ENCODE measurements around the gene DNASE1L1. TPM values are rescaled to one million over a fixed set of nuclear protein-coding genes. Genes with fewer than 3 reads are reported as not detected.
"Not testable (repeated sequence)": the region's sequence is repeated elsewhere in the genome, so short reads cannot be mapped to it uniquely, and the experiment has no call there.

The DNASE1L1 gene
- total and polyA plus RNA-seq, 2 donors, result 11.9 to 22.3 TPM

GRCh38 chrX:154404625-154405192 lies 4.3 kb downstream of the DNASE1L1 start:
- no peak for DNase-seq (ENCODE audit: extremely low spot score)
- no peaks in the 10 kb centered on the region for H3K4me1 ChIP-seq (ENCODE audit: insufficient read depth)
- no peak overlapping the region for H3K4me3 ChIP-seq (ENCODE audit: low read depth, low read length)
- H3K36me3 ChIP-seq (ENCODE audit: insufficient read depth), result peaks cover 3% of the 10 kb centered on the region
- no peak overlapping the region for H3K27ac ChIP-seq (ENCODE audit: low read depth)
- 93% methylated on average over 16 of the region's 16 CpGs for WGBS

- H3K27ac ChIP-seq (ENCODE audit: low read depth), result no peak overlapping the region
- DNase-seq (ENCODE audit: extremely low spot score), result no peak
- no peaks in the 10 kb centered on the region for H3K4me1 ChIP-seq (ENCODE audit: insufficient read depth)
- 92% methylated on average over 4 of the region's 4 CpGs for WGBS
- peaks cover 3% of the 10 kb centered on the region for H3K36me3 ChIP-seq (ENCODE audit: insufficient read depth)
- H3K4me3 ChIP-seq (ENCODE audit: low read depth, low read length), result no peak overlapping the region
Observed at GRCh38 chrX:154403858-154404257, 5.2 kb downstream of the DNASE1L1 start.

- no peak overlapping the region for H3K27ac ChIP-seq (ENCODE audit: low read depth)
- peaks cover 3% of the 10 kb centered on the region for H3K36me3 ChIP-seq (ENCODE audit: insufficient read depth)
- H3K4me3 ChIP-seq (ENCODE audit: low read depth, low read length), result no peak overlapping the region
- no peaks in the 10 kb centered on the region for H3K4me1 ChIP-seq (ENCODE audit: insufficient read depth)
- WGBS, result 79% methylated on average over 10 of the region's 10 CpGs
- no peak for DNase-seq (ENCODE audit: extremely low spot score)
Observed at GRCh38 chrX:154403192-154403591, 5.9 kb downstream of the DNASE1L1 start.

- no peaks in the 10 kb centered on the region for H3K4me1 ChIP-seq (ENCODE audit: insufficient read depth)
- H3K36me3 ChIP-seq (ENCODE audit: insufficient read depth), result peaks cover 3% of the 10 kb centered on the region
- no peak overlapping the region for H3K27ac ChIP-seq (ENCODE audit: low read depth)
- DNase-seq (ENCODE audit: extremely low spot score), result no peak
- WGBS, result 79% methylated on average over 19 of the region's 19 CpGs
- no peak overlapping the region for H3K4me3 ChIP-seq (ENCODE audit: low read depth, low read length)
Observed at GRCh38 chrX:154402622-154403127, 6.4 kb downstream of the DNASE1L1 start.

GRCh38 chrX:154401918-154402621 lies 7.0 kb downstream of the DNASE1L1 start:
- Histone ChIP-seq H3K4me1 (ENCODE audit: insufficient read depth) (no peaks in the 10 kb centered on the region), H3K4me3 (ENCODE audit: low read depth, low read length) (no peak overlapping the region), H3K36me3 (ENCODE audit: insufficient read depth) (peaks cover 3% of the 10 kb centered on the region), H3K27ac (ENCODE audit: low read depth) (no peak overlapping the region)
- DNase-seq (ENCODE audit: extremely low spot score), result no peak
- 50% methylated on average over 6 of the region's 6 CpGs for WGBS

GRCh38 chrX:154401045-154401799 lies 7.8 kb downstream of the DNASE1L1 start:
- H3K4me3 ChIP-seq (ENCODE audit: low read depth, low read length), result no peak overlapping the region
- DNase-seq (ENCODE audit: extremely low spot score), result no peak
- peak overlapping the region; percentile 45 for H3K27ac ChIP-seq (ENCODE audit: low read depth)
- H3K36me3 ChIP-seq (ENCODE audit: insufficient read depth), result peaks cover 3% of the 10 kb centered on the region
- H3K4me1 ChIP-seq (ENCODE audit: insufficient read depth), result no peaks in the 10 kb centered on the region
- WGBS, result 40% methylated on average over 6 of the region's 6 CpGs

GRCh38 chrX:154400369-154400817 lies 8.7 kb downstream of the DNASE1L1 start:
- not testable (repeated sequence) for H3K4me1 ChIP-seq (ENCODE audit: insufficient read depth); H3K4me3 ChIP-seq (ENCODE audit: low read depth, low read length); H3K36me3 ChIP-seq (ENCODE audit: insufficient read depth); DNase-seq (ENCODE audit: extremely low spot score); H3K27ac ChIP-seq (ENCODE audit: low read depth)
- 76% methylated on average over 6 of the region's 6 CpGs for WGBS

- Histone ChIP-seq H3K4me3 (ENCODE audit: low read depth, low read length) (peak overlapping the region; percentile 66), H3K36me3 (ENCODE audit: insufficient read depth) (peaks cover 3% of the 10 kb centered on the region), H3K4me1 (ENCODE audit: insufficient read depth) (no peaks in the 10 kb centered on the region), H3K27ac (ENCODE audit: low read depth) (no peak overlapping the region)
- 36% methylated on average over 14 of the region's 14 CpGs for WGBS
- DNase-seq (ENCODE audit: extremely low spot score), result no peak
Observed at GRCh38 chrX:154399527-154400368, 9.3 kb downstream of the DNASE1L1 start.

GRCh38 chrX:154398668-154399526 lies 10.2 kb downstream of the DNASE1L1 start:
- peak; percentile 62 for DNase-seq (ENCODE audit: extremely low spot score)
- Histone ChIP-seq H3K4me1 (ENCODE audit: insufficient read depth) (no peaks in the 10 kb centered on the region), H3K27ac (ENCODE audit: low read depth) (peak overlapping the region; percentile 83), H3K4me3 (ENCODE audit: low read depth, low read length) (peak overlapping the region; percentile 66), H3K36me3 (ENCODE audit: insufficient read depth) (peaks cover 3% of the 10 kb centered on the region)
- 2% methylated on average over 49 of the region's 49 CpGs for whole genome bisulfite sequencing

GRCh38 chrX:154397888-154398667 lies 11.0 kb downstream of the DNASE1L1 start, which contains the start of gene RPL10:
Gene RPL10, plus strand, starts transcription at chrX:154398377. Its CDS starts 143 bp downstream, at chrX:154398520.
- H3K36me3 ChIP-seq (ENCODE audit: insufficient read depth), result peaks cover 3% of the 10 kb centered on the region
- H3K4me1 ChIP-seq (ENCODE audit: insufficient read depth), result no peaks in the 10 kb centered on the region
- WGBS, result under 1% methylated on average over 69 of the region's 69 CpGs
- peak within 1 kb of the TSS; percentile 98 for H3K27ac ChIP-seq (ENCODE audit: low read depth)
- peak; percentile 86 for DNase-seq (ENCODE audit: extremely low spot score)
- H3K4me3 ChIP-seq (ENCODE audit: low read depth, low read length), result peak within 1 kb of the TSS; percentile 66

- 2% methylated on average over 52 of the region's 53 CpGs for WGBS
- peaks cover 3% of the 10 kb centered on the region for H3K36me3 ChIP-seq (ENCODE audit: insufficient read depth)
- H3K4me1 ChIP-seq (ENCODE audit: insufficient read depth), result no peaks in the 10 kb centered on the region
- peak overlapping the region; percentile 53 for H3K4me3 ChIP-seq (ENCODE audit: low read depth, low read length)
- H3K27ac ChIP-seq (ENCODE audit: low read depth), result peak overlapping the region; percentile 98
- no peak for DNase-seq (ENCODE audit: extremely low spot score)
Observed at GRCh38 chrX:154396973-154397887, 11.8 kb downstream of the DNASE1L1 start.
